KG1 (cell line): ENCODE measurements around the gene SLC10A7.

ENCODE experiments used
- DNase-seq: peaks from one replicate; lab custom pipeline; 2025; lab: John Stamatoyannopoulos, UW

Gene SLC10A7

DNA sequence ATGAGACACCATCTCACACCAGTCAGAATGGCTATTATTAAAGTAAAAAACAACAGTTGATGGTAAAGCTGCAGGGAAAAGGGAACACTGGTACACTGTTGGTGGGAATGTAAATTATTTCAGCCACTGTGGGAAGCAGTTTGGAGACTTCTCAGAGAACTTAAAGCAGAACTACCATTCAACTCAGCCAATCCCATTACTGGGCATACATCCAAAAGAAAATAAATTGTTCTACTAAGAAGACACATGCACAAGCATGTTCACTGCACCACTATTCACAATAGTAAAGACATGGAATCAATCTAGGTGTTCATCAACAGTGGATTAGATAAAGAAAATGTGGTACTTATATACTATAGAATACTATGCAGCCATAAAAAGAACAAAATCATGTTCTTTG lies 172.4 kb downstream of the SLC10A7 start:
- no peak for DNase-seq

DNA sequence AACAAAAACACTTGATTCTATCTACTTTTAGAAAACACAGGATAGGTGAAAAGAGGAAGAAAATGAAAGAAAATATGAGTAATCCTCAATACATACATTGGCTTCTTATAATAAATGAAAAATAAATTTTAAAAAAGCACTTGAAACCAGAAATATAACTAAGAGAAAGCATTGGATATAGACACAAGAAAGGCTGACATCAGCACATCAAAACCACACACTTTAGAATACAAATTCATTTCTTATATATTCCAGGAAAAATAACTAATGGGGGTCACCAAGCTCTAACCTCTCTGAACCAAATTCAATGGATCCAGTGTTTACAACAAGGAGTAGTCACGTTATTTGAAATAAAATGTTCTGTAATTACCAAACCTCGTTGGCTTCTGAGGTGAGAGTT lies 173.9 kb downstream of the SLC10A7 start:
- DNase-seq: no peak

DNA sequence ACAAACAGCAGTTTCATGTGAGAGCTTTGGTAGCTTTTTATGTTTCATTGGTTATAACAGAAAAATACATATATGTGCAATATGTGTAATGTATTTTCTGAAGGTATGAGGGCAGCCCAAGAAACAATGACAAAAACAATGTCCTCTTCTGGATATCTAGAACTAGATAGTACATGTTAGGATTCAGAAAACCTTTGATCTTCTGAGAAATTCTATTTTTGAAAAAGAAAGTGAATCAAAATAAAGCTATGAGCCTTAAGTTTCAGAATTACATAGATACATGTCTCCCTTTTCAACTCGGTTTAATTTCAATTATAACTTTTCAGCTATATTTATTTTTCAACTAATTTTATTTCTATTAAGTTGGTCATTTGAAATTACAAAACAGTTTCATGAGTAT lies 175.5 kb downstream of the SLC10A7 start:
- no peak for DNase-seq

DNA sequence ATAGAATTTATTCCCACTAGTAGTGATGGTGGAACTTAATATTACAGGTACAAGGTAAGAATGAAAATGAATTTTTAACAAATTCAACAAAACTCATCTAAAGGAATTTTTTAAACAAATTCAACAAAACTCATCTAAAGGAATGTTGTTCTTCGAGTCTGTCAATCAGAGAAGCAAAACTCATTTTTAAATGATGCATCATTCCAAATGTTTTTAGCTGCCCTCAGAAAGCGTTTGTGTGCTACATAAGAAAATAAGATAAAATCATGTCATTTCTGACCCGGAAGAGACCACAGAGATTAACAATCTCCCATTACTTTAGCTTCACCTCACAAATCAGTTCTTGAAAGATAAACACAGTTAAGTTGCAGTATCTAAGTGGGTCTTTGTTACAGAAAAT lies 178.0 kb downstream of the SLC10A7 start:
- no peak for DNase-seq

DNA sequence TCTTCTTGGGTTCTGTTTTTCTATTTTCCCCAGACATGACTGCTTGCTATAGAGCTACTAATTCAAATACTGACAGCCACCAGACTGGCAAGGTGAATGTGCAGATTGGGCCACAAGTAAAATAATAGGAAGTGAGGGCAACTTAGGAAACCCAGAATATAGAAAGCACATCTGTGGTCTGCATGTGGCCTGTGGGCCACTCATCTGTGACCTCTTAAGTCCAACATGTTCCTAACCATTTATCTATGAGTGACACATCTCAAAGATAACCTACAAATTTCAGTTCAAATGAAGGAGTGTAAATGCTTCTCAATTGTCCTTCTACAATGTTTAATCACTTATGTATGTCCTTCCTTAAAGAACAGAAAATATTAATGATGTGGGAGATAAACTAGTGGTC lies 178.5 kb downstream of the SLC10A7 start:
- DNase-seq: no peak

DNA sequence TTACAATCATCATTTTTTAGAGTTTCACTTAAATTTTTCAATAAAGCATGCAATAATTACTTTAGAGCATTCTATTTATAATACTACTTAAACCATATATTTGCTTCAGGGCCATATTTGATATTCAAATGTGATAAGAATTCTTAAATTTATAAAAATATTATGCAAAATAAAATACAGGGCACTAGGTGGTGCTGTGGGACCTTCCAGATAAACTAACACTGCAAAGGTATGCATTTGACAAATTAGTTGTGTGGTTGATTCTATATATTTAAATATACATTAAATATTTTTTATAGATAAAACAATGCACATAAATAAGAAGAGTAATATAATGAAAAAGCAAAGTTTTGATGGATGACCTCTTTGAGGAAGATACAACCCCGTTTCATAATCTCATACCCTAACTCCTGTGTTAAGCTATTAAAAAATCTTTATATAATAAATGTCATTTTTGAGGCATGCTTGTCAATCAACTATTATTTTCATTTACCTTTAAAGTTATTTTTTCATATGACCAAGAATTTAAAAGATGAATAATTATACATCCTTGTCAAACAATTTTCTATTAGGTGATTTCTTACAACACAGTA lies 179.0 kb downstream of the SLC10A7 start:
- DNase-seq: no peak

DNA sequence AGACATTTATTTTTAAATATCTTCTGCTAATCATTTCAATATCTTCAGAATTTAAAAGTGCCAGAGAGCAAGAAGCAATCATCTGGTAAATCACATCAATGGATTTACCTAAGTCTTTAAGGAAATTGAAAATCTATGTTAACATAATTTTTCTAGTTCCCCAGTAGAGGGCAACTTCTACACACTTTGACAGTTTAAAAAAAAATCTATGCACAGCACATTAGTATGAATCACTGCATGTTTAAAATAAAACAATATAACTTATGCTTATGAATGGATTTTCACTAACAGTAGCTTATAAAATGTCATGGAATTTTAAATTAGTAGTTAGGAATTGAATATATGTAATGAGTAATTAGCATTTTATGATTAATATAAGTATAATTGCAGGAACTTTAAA lies 180.9 kb downstream of the SLC10A7 start:
- DNase-seq: no peak

DNA sequence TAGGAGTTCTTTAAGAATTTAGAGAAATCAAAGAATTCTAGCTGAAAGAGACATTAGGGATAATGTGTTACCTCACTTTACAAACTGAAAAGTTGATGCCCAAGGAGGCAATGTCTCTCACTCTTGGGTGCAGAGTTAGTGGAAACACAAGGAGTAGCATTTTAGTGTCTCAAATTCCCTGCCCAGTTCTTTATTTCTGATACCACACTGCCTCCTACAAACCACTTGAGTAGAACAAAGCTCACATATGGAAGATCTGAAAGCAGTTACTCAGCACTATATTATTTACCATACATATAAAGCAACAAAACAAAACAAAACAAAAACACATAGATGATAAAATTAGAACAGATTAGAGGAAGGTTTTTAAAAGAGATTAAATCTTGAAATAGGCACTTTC lies 183.2 kb downstream of the SLC10A7 start:
- no peak for DNase-seq

DNA sequence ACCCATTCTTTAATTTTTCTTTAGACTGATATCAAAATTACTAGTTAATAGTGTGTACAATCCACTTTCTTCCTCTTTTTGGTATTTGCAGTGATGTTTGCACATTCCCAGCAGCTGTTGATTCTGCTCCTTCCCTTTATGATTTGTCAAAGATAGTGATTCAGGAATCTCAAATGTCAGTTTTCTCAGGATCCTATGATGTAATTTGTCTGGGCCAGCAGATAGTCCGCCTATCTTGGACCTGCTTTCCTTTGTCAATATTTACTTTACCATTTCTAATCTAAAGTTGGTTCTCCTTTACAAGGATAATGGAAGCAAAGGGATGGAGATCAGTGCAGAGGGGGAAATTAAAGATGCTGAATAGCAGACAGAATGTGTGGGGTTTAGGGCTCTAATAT lies 185.3 kb downstream of the SLC10A7 start:
- DNase-seq: no peak

DNA sequence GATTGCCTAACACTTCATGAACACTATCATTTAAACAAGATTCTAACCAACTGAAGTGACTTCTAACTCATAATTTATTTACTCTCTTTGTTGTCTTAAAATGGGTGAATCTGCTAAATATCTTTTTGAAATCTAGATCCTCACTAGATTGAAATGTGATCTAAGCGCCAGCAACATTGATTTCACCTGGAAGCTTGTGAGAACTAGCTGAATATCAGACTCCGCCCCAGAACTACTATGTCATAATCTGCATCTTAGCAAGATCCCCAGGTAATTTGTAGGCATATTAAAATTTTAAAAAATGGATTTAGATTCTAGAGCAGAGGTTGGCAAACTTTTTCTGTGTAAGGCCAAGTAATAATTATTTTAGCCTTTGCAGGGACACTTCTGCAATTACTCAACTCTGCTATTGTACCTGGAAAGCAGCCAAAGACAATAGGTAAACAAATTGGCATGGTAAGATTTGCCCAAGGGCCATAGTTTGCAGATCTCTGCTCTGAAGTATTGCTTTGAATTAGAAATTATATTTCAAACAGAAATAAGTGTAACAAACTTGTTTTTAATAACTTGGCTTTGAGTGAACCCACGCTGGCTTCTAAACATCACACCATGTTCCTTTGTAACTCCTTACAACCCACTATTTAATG lies 185.9 kb downstream of the SLC10A7 start:
- no peak for DNase-seq

DNA sequence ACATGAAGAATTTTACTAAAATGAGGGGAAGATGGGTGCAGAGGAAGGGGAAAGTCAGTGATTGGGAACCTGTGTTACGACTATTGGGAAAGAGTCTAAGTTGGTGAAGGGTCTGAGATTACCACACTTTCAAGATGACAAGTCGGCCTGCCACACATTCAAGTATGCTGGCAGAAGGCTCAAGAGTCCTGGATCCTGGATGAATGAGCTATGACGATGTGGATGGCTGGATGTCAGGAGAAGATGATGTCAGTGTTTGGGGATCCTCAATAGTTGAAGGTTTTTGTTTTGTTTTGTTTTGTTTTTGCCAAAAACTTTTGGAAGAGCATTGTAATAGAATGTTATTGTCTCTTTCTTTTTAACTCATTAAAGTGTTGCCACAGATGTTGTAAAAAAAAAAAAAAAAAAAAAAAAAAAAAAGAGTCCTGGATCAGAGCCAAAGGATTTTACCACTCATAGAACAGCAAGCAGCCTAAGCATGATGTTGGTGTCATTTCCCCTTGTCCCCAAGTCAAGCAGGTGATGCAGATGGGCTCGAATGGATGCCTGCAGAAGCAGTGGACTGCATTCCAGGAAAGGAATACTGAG lies 186.8 kb downstream of the SLC10A7 start:
- no peak for DNase-seq

DNA sequence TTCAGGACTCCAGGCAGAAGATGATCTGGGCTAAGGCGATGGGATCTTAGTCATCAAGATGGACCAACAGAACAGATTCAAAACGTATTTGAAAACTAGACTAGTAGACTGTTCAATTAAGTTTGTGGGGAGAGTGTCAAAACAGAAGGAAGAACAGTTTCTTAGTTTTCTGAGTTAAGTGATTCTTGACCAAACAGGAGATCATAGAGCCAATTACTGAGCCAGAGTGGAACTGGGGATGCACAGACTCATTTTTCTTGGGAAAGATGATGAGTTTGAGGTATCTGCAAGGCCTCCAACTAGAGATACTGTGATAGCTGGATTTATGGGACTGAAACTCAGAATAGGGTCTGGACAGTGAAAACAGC lies 187.9 kb downstream of the SLC10A7 start:
- no peak for DNase-seq

DNA sequence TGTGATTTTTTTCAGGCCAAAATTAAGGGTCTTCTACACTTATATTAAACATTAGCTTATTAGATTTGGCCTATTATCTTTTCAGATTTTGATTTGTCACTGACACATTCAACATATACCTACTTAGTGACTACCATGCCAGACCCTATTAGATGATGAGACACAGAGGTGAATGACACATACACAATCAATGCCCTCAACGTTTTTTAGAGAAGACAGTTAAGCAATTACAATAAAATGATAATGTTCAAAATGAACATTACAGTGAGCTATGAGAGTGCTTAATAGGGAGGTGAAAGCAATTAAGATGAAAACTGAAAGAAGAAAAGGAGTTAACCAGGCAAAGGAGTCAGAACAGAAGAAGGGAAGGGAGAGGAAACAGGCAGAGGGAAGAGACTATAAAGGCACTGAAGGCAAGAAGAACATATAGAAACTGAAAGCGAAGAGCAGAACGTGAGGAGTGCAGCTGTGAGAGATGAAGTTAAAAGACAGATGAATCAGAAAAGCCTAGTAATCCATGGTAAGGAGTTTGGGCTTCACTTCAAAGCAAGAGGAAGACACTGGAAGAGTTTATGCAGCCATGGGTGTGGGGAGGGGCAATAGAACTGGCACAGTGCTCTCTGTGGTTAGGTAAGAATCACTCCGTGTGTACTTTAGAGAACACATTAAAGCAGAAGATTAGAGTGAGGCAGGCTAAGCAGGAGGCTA lies 188.4 kb downstream of the SLC10A7 start:
- no peak for DNase-seq

DNA sequence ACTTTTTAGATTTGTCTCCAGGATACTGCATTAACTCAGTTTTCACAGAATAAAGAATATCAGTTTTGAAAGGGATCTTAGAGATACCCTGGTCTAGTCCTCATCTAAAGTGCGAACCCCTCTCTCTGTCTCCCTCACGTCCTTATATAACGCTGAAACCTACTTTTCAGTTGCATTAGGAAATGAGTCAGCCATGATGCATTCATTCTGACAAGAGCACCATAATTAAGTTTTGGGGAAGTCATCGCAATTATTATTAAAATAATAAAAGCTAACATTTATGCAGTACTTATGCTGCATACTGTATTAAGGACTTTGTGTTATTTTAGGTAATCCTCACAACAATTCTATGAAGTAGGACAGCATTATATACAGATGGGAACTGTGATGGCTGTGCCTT lies 191.3 kb downstream of the SLC10A7 start:
- DNase-seq: no peak

DNA sequence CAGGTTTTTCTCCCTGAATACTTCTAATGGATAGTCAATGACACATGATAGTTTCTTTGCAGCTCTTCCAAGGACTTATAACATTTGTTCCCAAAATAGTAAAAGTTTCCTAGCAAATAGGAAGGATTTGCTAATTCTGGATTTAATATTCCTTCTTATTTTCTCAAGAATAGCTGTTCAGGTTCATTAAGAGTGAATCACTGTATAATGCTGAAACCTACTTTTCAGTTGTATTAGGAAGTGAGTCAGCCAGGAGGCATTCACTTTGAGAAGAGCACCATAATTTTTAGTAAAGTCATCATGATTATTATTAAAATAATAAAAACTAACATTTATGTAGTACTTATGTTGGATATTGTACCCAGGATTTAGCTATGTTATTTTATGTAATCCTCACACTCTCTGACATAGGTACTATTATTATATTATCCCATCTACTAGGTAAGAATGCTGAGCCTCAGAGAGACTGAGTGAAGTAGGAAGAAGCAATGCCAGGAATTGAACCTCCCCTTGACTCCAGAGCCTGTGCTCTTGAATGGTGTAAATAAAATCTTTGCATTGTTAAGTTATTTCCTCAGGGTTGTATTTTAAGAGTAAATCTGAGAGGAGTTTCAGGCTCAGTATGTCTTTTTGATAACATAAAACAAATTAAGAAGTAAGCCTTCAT lies 192.6 kb downstream of the SLC10A7 start:
- no peak for DNase-seq

DNA sequence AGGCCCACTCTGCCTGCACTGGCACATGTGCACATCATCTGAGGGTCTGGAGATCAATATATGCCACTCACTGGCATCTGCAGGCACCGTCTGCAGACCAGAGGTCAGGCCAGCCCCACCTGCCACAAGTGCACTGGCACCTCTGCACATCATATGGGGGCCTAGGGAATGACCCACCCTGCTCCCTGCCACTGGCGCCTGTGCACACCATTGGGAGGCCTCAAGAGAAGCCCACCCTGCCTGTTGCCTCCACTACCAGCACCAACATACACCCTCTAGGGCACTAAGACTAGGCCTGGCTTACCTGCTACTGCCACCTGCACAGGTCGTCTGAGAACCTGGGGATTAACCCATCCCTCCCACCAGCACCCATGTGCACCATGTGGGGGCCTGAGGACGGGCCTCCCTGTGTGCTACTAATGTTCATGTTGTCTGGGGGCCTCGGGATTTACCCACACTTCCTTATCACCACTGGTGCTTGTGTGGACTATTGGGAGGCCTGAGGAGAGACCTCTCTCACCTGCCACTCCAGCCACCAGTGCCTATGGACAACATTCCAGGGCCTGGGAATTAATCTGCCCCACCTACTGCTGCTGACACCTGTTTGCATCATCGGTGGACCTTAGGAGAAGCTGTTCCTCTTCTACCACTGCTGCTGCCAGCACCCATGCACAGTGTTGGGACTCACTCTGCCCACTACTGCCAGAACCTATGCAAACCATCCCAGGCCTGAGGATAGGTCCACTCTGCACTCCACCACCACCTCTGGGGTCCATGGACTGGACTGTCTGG lies 193.7 kb downstream of the SLC10A7 start:
- no peak for DNase-seq

DNA sequence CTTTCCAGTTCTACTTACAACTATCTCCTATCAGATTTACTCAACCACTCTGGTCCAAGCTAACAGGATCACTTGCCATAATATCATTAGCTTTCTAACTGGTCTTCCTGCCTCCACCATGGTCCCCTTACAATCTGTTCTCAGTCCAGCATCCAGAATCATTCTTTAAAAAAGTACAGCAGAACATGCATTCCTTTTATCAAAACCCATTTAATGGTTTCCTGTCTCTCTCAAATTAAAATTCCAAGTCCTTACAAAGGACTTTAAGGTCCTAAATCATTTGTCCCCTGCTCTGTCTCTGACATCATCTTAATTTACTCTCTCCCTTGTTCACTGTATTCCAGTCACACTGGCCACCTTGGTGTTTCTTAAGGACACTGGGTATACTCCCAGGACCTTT lies 202.8 kb downstream of the SLC10A7 start:
- DNase-seq: no peak

DNA sequence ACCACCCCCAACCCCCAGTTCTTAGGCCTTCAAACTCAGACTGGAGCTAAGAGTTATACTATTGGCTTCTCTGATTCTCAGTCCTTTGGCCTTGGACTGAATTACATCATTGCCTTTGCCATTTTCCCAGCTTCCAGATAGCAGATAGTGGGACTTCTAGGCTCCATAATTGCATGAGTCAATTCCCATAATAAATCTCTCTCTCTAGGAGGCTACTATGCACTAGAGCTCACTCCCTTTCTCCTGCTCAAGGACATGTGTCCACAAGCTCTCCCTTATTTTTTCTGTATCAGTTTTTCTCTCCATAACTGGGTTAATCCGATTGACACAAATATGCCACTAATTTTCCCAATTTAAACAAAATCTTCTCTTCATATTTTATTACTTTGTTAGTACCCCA lies 204.0 kb downstream of the SLC10A7 start:
- DNase-seq: no peak

DNA sequence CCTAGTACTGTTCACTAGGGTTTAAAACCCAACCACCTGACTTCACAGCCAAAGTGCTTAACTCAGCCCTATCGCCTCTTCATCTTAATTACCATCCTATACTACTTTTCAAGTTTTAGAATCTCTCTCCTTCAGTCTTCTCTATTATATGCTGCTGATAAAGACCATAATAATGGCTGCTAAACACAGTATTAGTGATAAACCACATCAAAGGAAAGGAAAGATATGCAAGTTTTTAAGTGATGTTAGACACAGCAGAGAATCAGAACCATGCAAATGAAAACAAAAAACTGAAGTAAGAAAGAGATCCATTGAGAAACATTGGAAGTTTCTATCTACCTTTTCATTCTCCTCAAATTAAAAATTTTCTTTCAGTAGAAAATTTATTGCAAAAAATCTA lies 206.6 kb downstream of the SLC10A7 start:
- no peak for DNase-seq

DNA sequence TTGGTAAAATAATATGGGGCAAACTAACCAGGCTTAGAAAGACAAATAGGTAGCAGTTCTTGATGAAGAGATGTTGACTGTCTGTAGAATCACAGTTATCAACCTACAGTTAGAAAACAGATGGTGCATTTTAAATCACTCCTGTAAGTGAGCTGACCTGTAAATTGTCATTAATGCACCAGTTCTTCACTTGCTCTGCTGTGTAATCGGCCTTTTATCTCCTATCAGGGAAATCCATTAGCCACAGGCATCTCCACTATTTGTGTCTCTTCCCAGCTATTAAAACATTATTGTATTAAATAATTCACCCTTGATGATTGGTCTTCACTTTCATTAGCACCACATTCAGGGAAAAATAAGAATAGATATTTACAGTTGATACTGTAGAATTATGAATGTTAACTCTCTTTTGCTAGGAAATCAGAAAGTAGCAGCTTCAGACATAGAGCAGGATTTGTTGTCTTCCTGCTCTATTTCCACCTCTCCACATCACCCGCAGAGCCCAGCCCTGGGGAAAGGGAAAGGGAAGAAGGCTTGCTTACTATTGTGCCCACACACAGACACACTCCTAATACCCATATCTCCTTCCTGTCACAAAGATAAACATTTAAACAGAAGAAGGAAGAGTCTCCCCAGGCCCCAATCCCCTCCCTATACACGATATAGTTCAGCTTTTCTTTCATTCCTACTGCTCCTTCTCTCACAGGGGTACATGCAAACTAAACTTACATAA lies 210.3 kb downstream of the SLC10A7 start:
- no peak for DNase-seq

DNA sequence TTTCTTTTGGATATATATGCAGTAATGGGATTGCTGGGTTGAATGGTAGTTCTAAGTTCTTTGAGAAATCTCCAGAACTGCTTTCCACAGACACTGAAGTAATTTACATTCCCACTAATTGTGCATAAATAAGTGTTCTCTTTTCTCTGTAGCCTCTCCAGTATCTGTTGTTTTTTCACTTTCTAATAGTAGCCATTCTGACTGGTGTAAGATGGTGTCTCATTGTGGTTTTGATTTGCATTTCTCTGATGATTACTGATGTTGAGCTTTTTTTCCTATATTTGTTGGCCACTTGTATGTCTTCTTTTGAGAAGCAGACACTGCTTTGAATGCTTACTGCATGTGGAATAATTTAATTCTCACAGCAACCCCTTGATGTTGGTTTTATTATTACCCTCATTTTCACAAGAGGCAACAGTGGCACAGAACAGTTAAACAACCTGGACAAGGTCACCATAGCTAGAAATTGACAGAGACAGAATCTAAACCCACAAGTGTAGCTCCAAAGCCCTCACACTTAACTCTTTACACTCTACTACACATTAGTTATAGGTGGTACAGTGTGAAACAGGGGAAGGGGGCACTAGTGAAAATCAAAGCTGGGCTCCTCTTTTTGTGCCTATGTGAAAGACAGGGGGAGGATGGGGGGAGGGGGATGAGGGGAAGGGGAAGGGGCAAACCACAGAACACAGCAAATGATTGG lies 211.3 kb downstream of the SLC10A7 start:
- no peak for DNase-seq
